Kasumi-1 (cell line): ENCODE data around the gene GBA3.

Experiments
- DNase-seq, 2 experiments: peaks; one replicate each; lab custom pipeline; 2025; lab: John Stamatoyannopoulos, UW

Gene GBA3

GRCh38 chr4:22695917-22696316 is 3.2 kb downstream of the GBA3 start:
- DNase-seq: no peak

- no peak for DNase-seq
Measured at GRCh38 chr4:22703912-22704311, 11.2 kb downstream of the GBA3 start.

- no peak for DNase-seq
Measured at GRCh38 chr4:22707390-22707789, 14.7 kb downstream of the GBA3 start.

GRCh38 chr4:22708961-22709360 is 16.2 kb downstream of the GBA3 start:
- no peak for DNase-seq

GRCh38 chr4:22712105-22712504 is 19.4 kb downstream of the GBA3 start:
- no peak for DNase-seq

- no peak for DNase-seq
Measured at GRCh38 chr4:22712529-22712928, 19.8 kb downstream of the GBA3 start.

GRCh38 chr4:22713841-22714240 is 21.1 kb downstream of the GBA3 start:
- no peak for DNase-seq

GRCh38 chr4:22719218-22719617 is 26.5 kb downstream of the GBA3 start:
- DNase-seq: no peak

GRCh38 chr4:22720091-22720490 is 27.4 kb downstream of the GBA3 start:
- DNase-seq: no peak

- no peak for DNase-seq
Measured at GRCh38 chr4:22721204-22721603, 28.5 kb downstream of the GBA3 start.

GRCh38 chr4:22730021-22730420 is 37.3 kb downstream of the GBA3 start:
- no peak for DNase-seq

GRCh38 chr4:22733816-22734215 is 41.1 kb downstream of the GBA3 start:
- DNase-seq: no peak

GRCh38 chr4:22736912-22737311 is 44.2 kb downstream of the GBA3 start:
- no peak for DNase-seq

GRCh38 chr4:22739968-22740367 is 47.2 kb downstream of the GBA3 start:
- no peak for DNase-seq

- DNase-seq: no peak
Measured at GRCh38 chr4:22741744-22742143, 49.0 kb downstream of the GBA3 start.

GRCh38 chr4:22743290-22743689 is 50.6 kb downstream of the GBA3 start:
- no peak for DNase-seq

GRCh38 chr4:22744478-22745062 is 51.8 kb downstream of the GBA3 start:
- no peak for DNase-seq

- DNase-seq: no peak
Measured at GRCh38 chr4:22745234-22745633, 52.5 kb downstream of the GBA3 start.

GRCh38 chr4:22754116-22754515 is 61.4 kb downstream of the GBA3 start:
- no peak for DNase-seq

- no peak for DNase-seq
Measured at GRCh38 chr4:22762548-22762947, 69.8 kb downstream of the GBA3 start.

- no peak for DNase-seq
Measured at GRCh38 chr4:22764183-22764582, 71.4 kb downstream of the GBA3 start.

- DNase-seq: no peak
Measured at GRCh38 chr4:22766068-22766467, 73.3 kb downstream of the GBA3 start.

GRCh38 chr4:22778547-22779163 is 85.9 kb downstream of the GBA3 start:
- DNase-seq: no peak

GRCh38 chr4:22780317-22780716 is 87.6 kb downstream of the GBA3 start:
- no peak for DNase-seq
